Kidney (tissue), 14 donors: ENCODE data around the gene ST8SIA3. TPM values are rescaled to one million over a fixed set of nuclear protein-coding genes. Genes with fewer than 3 reads are reported as not detected.

Experiments used
- DNase-seq, 5 donors: peaks; one replicate each; pipeline ENCODE4 v3.0.0-alpha.2; 2013 to 2020
- FAIRE-seq: peaks from 2 replicates; lab custom pipeline; 2012; peaks lifted over from hg19 to GRCh38; lab: Jason Lieb, UNC
- H3K27ac ChIP-seq, 2 donors: one replicate each; pipeline ENCODE4 v1.7.0; 2013; ENCODE audit warnings: low read depth in 2 of 2, low read length in 2 of 2, inconsistent platforms in 1 of 2
- H3K27me3 ChIP-seq: one replicate; pipeline ENCODE4 v1.7.1; 2013; ENCODE audit warnings: low read length, inconsistent platforms; ENCODE audit not compliant: control insufficient read depth, insufficient read depth
- H3K36me3 ChIP-seq, 3 donors: one replicate each; pipeline versions ENCODE4 v1.7.0 to v1.7.1; 2013; ENCODE audit warnings: low read length in 3 of 3, control low read depth in 1 of 3, inconsistent platforms in 1 of 3; ENCODE audit not compliant: insufficient read depth in 3 of 3, control insufficient read depth in 2 of 3
- H3K4me1 ChIP-seq, 3 donors: one replicate each; pipeline versions ENCODE4 v1.7.0 to v1.7.1; 2013; ENCODE audit warnings: low read length in 3 of 3, inconsistent platforms in 1 of 3, low read depth in 1 of 3; ENCODE audit not compliant: control insufficient read depth in 2 of 3, insufficient read depth in 2 of 3
- H3K4me3 ChIP-seq, 3 donors: one replicate each; pipeline versions ENCODE4 v1.7.0 to v1.8.1; 2013; ENCODE audit warnings: low read length in 3 of 3, control low read depth in 1 of 3, inconsistent platforms in 1 of 3
- H3K9ac ChIP-seq, 3 donors: one replicate each; pipeline versions ENCODE4 v1.7.0 to v1.7.1; 2013; ENCODE audit warnings: low read length in 3 of 3, control low read depth in 1 of 3, inconsistent platforms in 1 of 3
- H3K9me3 ChIP-seq, 3 donors: one replicate each; pipeline versions ENCODE4 v1.7.0 to v1.7.1; 2013; ENCODE audit warnings: low read length in 3 of 3, control low read depth in 1 of 3, inconsistent platforms in 1 of 3; ENCODE audit not compliant: control insufficient read depth in 2 of 3, insufficient read depth in 1 of 3
- intact Hi-C: fragments of 100-400 bp; cut with DNase I; formaldehyde crosslinking; loops from one replicate; pipeline ENCODE4 v1.11.1; 2022
- polyA plus RNA-seq: library from polyadenylated mRNA; stranded (reverse); fragments of 350-450 nt; fragmentation: Illumina TruSeq; extraction: RNeasy Lipid Tissue Mini Kit (QIAGEN cat#74804); gene quantifications from one replicate; pipeline ENCODE4 v1.2.3, GENCODE V29; 2014; ENCODE audit warnings: low read depth, low replicate concordance; ENCODE audit not compliant: insufficient read depth
- total RNA-seq: library from RNA; stranded (reverse); fragmentation: NEBNext Ultra II Directional; extraction: Animal tissue kit (Norgen Biotek cat#: 25700); gene quantifications from one replicate; pipeline ENCODE4 v1.2.1, GENCODE V29; 2021
- TF ChIP-seq, protein P1 (sequence below): IDR thresholded peaks from 3 replicates; pipeline ENCODE4 v1.5.1; 2012; ENCODE audit warnings: mild to moderate bottlenecking, moderate library complexity, borderline replicate concordance; ENCODE audit not compliant: insufficient read depth; ENCODE audit errors: extremely low read depth
- donor health status: control.
- donor health status: control.
- donor health status: control.
- donor health status: control.
- donor health status: control.
- donor health status: DM: yes; HTN: yes; CAD: no.
- donor health status: Normal renal cell carcinoma (clear cell type).

ST8SIA3 gene
- total and polyA plus RNA-seq, 2 donors from 2014 or later: not detected

DNA sequence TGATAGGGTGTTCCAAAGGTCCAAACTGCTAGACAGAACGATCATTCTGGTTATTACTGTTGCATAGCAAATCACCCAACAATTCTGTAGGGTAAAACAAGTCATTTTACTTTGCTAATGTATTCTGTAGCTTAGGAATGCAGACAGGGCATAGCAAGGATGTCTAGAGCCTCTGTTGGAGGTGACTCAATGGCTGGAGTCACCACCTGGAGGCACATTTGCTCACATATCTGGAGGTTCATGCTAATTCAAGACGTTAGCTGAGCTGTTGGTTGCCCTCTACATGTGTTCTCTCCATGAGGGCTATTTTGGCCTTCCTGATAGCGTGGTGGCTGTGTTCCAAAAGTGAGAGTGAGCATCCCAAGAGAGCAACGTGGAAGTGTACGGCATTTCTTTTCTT lies 22.5 kb upstream of the ST8SIA3 start:
- Histone ChIP-seq H3K36me3 (no peaks in the 10 kb centered on the region), H3K9ac (no peak overlapping the region), H3K27ac (no peak overlapping the region), H3K4me3 (no peak overlapping the region), H3K27me3 (no peaks in the 10 kb centered on the region), H3K4me1 (no peaks in the 10 kb centered on the region), H3K9me3 (no peaks in the 10 kb centered on the region)
- no peak for DNase-seq
- intact Hi-C loops: no loop called here
- no peak for FAIRE-seq
- TF ChIP-seq, protein P1, sequence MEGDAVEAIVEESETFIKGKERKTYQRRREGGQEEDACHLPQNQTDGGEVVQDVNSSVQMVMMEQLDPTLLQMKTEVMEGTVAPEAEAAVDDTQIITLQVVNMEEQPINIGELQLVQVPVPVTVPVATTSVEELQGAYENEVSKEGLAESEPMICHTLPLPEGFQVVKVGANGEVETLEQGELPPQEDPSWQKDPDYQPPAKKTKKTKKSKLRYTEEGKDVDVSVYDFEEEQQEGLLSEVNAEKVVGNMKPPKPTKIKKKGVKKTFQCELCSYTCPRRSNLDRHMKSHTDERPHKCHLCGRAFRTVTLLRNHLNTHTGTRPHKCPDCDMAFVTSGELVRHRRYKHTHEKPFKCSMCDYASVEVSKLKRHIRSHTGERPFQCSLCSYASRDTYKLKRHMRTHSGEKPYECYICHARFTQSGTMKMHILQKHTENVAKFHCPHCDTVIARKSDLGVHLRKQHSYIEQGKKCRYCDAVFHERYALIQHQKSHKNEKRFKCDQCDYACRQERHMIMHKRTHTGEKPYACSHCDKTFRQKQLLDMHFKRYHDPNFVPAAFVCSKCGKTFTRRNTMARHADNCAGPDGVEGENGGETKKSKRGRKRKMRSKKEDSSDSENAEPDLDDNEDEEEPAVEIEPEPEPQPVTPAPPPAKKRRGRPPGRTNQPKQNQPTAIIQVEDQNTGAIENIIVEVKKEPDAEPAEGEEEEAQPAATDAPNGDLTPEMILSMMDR: no peak

DNA sequence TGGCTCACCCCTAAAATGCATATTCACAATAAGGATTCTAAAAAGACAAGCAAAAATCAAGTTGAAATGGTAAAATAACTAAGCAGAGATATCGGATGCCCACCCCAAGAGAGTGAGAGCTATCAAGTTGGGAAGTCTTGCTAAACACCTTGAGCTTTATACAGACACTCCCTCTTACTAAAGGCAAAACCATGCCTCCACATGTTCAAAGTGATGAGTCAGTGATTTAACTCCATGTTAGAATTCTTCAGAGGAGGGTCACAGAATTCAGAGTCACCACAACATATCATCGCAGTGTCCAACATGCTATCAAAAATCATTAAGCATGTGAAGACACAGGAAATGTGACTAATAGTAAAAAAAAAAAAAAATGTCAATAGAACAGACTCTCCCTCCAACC lies 20.6 kb upstream of the ST8SIA3 start:
- no peak overlapping the region for H3K27ac ChIP-seq
- H3K36me3 ChIP-seq: no peaks in the 10 kb centered on the region
- H3K9me3 ChIP-seq: no peaks in the 10 kb centered on the region
- H3K9ac ChIP-seq: no peak overlapping the region
- no peaks in the 10 kb centered on the region for H3K4me1 ChIP-seq
- intact Hi-C loops: no loop called here
- no peaks in the 10 kb centered on the region for H3K27me3 ChIP-seq
- FAIRE-seq (no peak), DNase-seq (no peak)
- TF ChIP-seq, protein P1: no peak
- H3K4me3 ChIP-seq: no peak overlapping the region

DNA sequence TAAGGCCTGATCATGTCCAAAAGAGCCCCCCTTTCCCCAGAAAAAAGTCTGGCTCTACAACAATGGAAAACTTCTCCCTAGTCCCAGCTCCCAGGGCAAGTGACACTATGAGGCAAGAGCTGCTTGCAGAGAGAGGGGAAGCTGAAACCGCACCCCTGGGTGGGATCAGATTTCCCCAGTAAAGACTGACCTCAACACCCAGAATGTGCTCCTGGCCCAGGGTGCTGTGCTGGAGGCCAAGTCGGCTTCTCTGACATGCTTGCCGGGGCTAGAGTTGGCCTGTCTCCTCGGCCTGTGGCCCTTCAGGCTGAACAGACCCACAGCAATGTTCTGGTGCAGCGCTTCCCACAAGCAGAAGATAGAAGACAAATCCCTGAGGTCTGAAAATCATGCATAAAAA lies 18.4 kb upstream of the ST8SIA3 start:
- TF ChIP-seq, protein P1: no peak
- Histone ChIP-seq H3K4me1 (no peaks in the 10 kb centered on the region), H3K27me3 (no peaks in the 10 kb centered on the region), H3K36me3 (no peaks in the 10 kb centered on the region), H3K27ac (no peak overlapping the region), H3K9ac (no peak overlapping the region), H3K9me3 (no peaks in the 10 kb centered on the region), H3K4me3 (no peak overlapping the region)
- DNase-seq (no peak), FAIRE-seq (no peak)
- intact Hi-C loops: no loop called here

DNA sequence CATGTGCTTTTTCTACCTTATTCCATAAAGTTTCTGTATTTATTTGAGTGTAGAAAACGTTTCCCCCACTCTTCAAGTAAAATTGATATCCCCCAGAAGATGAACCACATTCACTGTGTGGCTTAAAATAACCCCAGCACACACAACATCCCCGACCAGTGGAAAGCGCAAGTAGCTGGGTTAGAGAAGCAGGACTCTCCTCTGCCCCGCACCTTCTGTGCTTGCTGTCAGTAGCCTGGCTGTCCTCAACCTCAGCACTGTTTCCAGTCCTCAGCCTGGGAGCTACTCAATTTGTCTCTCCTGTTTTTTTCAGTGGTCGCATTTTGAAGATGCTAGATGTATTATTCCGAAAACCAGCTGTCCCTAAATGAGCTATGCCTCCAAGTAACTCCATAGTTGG lies 18.0 kb upstream of the ST8SIA3 start:
- FAIRE-seq (no peak), DNase-seq (no peak)
- no peaks in the 10 kb centered on the region for H3K9me3 ChIP-seq
- TF ChIP-seq, protein P1: no peak
- H3K9ac ChIP-seq: no peak overlapping the region
- no peaks in the 10 kb centered on the region for H3K36me3 ChIP-seq
- H3K4me3 ChIP-seq: no peak overlapping the region
- no peaks in the 10 kb centered on the region for H3K27me3 ChIP-seq
- intact Hi-C loops: no loop called here
- H3K27ac ChIP-seq: no peak overlapping the region
- H3K4me1 ChIP-seq: no peaks in the 10 kb centered on the region
